GM21360 (cell line): Measurements from ENCODE around the gene AQP5.
"Not testable (repeated sequence)": the region's sequence is repeated elsewhere in the genome, so short reads cannot be mapped to it uniquely, and the experiment has no call there.

ENCODE experiments used
- ATAC-seq: cut with Tn5 transposase; IDR thresholded peaks from one replicate; pipeline ENCODE4 v1.9.1; 2021; ENCODE audit warnings: mild to moderate bottlenecking, moderate library complexity; ENCODE audit not compliant: unreplicated experiment

The AQP5 gene

DNA sequence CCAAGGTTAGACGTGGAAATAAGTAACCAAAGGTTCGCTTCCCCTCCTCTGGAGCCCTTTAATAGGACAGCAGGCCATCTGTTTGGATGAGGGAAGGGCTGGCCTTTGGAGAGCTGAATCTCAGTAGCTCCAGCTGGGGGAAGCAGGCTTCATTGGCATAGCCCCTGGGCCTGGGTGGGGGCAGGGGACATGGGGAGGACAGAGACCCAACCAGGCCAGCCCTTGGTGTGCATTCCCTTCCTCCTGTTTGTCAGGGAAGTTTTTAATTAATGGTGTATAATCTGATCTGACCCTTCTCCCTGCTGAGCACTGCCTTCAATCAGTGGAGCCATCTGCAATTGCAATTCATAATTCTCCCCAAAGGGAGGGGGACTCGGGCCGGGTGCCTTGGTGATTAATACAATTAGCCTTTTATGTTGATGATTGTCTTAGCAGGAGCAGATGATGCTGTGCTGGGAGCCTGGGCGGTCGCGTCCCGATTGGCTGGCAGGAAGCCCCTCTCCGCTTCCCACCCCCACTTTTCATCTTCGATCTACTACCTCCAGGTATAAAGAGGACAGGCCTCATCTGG, 17.4 kb downstream of the AQP5 start:
- no peak for ATAC-seq

DNA sequence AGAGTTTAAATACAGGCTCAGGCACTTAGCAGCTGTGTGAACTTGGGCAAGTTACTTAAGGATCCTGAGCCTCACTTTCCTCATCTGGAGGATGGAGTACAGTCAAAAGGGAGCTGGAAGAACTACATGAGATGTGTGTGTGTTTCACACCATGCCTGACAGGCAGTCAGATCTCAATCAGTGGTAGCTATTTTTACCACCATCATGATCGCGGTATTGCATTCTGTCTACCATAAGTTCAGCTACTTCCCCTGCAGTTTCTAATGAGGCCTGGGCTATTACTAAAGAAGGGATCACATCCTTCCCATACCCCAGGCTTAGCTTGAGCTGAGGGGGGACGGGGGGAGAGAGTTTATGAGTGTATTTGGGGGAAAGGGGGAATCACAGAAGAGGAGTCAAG, 18.1 kb downstream of the AQP5 start:
- ATAC-seq = no peak

DNA sequence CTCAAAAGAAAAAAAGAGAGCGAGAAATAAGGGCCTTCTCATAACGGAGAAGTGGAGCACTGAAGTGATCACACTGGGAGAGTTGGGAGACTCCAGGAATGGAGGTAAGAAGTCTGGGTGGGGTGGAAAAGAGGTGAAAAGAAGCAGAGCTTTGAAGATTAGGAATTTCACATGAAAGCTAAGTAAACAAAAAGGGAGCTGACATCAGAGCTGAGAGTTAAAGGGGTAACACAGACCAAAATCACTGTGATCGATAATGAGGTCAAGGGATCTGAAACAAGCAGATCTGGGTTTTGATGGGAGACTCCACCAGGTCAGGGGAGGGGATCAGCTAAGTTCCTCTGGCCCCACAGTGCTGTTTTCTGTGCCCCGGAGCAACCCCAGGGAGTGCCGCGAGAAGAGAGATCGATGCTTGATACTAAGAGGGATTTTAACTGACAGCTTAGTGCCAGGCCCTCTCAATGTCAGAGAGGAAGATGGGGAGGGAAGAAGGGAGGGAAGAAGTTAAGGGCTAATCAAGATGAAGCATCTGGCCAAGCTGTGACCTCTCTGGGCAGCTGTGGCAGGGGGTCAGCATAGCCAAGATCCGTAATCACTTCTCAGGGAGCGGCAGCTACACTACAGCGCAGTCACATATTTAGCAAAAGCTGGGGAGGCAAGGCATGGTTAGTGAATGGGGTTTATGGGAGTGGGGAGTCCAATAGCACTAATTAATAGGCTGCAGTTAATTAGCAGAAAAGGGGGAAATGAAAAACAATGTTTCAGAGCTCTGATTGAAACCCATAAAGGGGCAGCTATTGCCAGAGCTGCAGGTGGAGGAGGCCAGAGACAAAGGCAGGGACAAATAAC, 19.1 kb downstream of the AQP5 start:
- ATAC-seq = no peak

DNA sequence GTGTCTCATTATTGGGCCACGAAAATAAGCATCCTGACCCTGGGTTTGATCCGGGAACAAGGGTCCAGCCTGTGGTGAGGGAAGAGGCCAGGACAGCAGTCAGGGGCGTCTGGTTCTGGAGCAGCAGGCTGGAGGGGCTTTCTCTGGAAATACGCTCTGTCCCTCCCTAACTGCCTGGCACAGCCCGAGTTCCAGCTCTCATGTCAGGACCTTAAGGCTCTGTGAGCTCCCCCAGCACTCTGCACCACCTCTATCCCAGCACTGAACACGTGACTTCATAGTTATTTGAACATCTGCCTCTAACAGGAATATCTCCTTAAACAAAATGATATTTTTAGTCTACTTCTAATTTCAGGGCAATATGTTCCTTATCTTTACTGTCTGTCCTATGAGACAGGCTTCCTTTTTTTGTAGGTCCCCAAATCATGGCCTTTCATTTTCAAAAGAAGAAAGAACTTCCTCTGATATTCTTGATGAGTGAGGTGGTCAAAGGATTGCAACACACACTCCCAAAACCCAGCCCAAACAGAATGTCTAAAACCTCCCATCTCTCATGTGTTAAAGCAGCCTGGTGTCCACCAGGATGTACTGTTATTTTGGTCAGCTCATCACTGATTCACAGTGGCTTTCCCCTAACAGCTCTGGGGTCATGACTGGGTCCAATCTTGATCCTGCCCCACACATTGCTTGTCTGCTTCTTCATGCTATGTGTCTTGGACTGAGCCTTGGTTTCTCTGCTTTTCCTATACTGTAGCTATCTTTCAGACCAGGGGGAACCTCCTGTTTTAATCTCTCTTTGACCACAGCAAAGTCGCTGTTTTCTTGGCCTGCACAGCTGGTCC, 20.8 kb downstream of the AQP5 start:
- no peak for ATAC-seq

DNA sequence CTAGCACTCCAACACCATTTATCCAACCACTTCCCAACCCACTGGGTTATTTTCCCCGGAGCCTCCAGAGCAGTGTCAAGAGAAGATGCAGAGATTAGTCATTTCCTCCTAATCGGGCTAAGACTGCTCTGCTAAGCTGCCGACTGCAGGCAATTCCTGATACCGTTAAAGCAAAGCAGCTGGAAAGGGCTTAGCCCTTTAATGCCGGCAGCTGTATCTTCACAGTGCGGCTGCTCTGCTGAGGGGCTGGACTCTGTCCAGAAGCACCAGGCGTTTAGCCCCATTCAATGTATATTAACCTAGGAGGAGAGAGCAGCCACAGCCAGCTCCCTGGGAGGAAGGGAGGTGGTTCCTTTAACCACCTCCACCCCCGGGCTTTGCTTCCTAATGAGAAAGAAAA, 22.2 kb downstream of the AQP5 start:
- ATAC-seq = no peak

DNA sequence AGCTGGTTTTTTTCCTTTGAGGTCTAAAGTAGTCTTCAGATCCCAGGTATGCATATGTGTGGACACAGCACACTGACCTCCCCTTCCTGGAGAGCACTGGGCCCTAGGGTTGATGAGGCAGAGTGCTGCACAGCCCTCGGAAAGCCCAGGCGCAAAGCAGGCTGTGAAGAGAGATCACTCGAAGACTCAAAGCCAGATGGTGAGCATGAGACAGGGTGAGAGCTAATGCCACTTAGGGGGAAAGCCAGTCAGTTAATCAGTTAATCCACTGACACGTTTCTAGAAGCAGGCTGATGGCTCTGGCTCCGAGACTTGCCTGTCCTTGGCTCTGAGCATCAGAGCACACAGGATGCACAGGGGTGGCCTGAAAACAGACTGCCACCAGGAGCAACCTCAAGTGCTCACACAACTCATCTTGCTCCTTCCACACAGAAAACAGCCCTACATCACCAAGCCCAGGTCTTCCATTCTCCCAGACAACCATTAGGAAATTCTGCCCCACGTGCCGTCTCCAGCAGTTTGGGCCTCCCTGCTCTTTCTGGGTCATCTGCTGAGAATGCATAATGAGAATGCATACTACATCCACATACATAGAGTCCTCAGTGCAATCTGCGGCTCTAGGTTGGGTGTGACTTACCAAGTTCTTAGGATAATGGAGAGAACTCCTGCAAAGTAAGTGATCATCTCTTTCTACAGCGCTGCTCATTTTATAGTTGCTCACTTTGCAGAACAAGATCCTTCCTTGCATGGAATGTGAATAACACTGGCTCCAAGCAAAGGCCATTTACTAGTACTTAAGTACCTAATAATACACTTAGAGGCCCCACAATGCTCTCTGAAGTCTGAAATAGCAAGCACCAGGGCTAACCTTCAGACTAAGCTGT, 23.0 kb downstream of the AQP5 start:
- no peak for ATAC-seq

DNA sequence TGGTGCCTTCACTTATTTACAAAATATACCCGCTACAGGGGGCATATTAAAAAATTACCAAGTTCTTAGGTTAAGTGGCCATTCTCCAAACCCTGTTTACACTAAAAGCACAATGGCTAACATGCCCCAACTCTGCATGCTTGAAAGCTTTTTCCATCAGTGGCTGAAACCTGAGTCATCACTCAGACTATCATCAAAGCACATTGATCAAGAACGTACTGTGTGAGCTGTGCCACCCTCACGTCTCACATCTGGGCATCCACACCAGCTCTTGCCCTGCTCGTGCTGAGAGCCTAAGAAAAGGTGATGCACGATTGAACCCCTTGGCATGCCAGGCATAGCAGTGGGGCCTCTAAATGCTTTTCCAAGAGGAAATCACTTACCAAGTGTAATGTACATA, 24.3 kb downstream of the AQP5 start:
- ATAC-seq = no peak

DNA sequence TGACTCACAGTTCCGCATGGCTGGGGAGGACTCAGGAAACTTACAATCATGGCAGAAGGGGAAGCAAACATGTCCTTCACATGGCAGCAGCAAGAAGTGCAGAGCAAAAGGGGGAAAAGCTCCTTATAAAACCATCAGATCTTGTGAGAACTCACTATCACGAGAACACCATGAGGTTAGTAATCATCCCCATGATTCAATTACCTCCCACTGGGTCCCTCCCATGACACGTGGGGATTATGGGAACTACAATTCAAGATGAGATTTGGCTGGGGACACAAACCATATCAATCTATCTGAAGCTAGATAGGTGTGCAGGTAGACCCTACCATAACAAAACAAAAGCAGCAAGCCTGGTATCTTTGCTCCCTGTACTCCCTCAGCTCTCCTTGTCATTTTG, 24.8 kb downstream of the AQP5 start:
- not testable (repeated sequence) for ATAC-seq

DNA sequence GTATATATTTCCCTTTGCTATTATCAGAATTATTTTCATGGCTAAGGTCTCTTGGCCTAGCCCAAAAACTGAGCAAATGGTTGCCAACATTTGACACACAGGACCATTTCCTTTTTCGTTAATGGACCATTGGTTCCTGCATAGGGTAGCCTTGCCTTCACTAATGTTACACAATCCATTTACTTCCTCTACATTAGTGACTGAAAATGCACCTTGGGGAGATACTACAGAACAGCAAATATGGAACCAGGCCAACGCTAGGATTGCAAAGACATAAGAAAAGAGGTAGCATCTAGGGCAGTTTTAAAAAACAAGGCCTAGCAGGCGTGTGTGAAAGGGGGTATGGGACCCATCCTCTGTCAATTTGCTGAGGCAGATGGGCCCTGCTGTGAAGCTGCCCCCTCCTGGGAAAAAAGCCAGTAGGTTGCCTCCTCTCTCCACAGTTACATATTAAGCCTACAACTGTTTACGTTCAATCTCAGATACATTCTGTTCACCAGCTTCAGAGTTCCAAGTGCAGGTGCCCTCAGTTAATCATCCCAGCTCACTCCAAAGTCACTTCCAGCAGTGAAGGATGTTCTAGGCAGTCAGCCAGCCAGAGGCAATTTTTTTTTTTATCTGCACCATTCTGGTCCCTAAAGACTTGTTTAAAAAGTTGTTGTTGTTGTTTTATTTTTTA, 26.1 kb downstream of the AQP5 start:
- ATAC-seq = no peak

DNA sequence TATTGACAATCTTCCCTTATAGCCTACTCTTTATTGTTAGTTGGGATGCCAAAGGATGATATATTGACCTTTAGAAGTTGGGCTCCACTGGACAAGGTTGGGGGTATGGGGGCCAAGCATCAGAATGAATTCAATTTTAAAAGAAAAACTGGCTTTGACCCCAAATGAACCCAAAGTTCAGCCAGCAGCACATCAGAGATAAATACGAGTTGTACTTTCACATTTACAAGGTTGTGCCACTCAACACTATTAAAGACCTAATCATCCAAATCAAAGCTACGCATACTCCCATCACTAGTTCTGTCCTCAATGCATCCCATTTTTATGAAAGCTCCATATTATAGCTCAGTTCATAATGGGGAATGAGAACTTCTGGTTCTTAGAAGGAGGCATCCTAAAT, 27.7 kb downstream of the AQP5 start:
- ATAC-seq = not testable (repeated sequence)

DNA sequence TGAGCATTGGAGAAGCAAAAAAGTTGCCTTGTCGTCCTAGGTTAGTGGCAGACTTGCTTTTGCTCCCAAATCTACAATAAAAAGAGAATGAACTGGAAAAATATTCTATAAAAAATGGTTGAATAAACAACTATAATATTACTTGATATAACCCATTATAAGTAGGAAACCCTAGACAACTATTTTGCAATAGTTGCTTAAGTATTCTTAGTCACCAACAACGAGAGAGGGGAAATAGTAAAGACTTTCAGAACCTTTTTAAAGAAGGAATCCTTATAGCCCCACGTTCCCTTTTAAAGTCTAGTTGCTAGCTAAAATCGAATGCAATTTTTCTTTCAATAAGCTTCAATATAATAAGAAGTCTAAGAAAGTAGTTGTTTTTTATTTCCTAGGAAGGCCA, 28.6 kb downstream of the AQP5 start:
- no peak for ATAC-seq

DNA sequence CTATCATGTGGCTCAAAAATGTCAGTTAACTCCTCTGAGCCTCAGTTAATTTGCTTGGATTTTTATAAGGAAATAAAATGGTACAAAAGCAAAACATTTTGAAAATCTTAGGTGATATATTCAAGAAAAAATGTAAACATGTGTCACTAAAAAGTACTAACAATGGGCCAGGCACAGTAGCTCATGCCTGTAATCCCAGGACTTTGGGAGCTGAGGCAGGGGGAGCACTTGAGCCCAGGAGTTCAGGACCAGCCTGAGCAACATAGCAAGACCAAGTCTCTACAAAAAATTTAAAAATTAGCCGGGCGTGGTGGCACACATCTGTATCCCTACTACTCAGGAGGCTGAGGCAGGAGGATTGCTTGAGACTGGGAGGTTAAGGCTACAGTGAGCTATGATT, 36.8 kb downstream of the AQP5 start:
- ATAC-seq = no peak

DNA sequence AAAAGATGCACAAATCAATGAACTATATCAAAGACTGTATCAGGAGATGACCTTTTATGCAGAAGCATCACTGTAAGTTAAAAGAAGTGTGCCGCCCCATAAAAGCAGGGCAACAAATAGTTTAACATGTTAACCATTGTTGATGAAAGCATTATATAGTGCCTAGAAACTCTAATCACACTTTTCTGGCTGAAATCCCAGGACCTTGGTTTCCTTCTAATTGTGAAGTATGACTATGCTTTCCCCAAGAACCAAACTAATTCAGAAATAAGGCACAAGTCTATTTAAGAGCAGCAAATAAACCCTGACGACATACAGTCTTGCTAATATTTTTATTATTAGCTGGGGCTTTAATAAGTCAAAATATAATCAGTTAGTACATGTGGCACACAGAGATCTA, 41.9 kb downstream of the AQP5 start:
- ATAC-seq = no peak

DNA sequence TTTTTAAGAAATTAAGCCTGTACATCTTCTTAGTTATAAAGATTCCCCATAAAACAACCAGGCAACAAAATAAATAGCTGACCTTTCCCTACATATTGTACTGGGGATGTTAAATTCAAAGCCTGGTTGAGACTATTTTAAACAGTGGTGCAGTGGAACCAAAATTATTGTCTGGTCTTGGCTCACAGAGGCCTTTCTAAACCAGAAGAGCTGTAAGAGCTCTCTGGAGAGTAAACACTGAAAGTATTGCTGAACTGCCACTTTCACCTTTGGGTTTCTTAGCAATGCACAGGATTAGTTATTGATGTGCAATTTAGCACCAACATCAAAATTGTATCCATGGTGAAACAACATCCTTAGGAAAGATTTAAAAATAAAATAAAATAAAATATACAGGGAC, 43.0 kb downstream of the AQP5 start:
- no peak for ATAC-seq

DNA sequence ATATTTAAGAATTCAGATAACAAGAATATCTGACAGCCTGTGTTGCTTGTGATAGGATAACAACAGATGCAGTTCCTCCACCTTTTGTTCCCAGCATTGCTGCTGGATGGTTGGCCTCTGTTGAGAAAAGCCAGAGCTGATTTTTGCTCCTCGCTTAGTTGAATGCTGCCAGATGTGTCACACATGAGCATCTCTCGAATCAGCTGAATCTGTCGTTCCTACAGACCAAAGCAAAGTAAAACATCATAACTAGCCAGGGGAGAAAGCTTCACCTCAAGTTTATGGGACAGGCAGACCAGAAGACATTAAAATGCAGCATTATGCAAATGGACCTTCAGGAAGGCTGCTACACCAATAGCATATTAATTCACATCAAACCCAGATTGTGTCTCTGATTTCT, 43.5 kb downstream of the AQP5 start:
- no peak for ATAC-seq

DNA sequence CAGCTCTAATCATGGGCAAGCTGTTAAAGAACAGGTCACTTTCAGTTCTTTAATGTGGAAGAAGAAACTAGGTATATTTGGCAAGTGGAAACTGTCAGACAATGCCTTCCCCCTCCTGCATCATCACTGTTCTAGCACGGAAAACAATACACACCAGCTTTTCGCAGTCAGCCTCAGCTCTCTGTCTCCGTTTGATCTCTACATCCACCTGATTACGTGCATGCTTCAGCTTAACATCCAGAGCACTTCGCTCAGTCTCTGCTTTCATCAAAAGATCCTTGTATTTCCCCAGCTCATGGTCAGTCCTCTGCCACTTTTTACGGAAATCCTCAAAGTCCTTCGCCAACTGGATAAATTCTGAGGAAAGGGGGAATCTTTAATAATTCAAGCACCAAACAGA, 44.6 kb downstream of the AQP5 start:
- ATAC-seq = no peak

DNA sequence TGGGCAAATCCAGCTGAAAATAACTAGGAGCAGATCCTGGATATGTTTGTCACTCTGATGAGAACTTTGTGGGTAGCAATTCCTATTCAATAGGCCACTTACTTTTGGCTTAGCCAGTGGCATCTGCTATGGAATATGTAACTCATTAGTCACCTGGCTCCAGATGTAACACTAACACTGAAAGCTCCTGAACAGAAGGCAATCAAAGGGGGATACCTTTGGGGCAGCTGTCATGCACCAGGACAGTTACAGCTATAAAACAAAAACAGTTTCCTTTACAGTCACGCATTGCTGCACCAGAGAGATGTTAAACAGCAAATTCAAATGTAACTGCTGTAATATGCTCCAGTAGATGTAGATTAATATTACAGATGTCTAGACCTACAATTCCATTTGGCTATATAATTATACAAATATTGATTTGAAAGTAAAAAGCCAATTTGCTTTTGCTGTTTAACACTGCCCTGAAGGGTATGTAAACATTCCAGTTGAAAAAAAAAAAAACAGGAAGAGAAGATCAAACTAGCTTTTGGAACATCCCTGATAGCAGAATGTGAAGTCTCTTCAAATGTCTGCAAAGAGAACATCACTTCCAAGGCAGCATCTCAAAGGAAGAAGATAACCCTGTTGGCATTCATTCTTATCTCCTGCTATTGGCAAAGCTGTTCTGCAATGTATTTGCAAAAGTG, 45.2 kb downstream of the AQP5 start:
- ATAC-seq = no peak

DNA sequence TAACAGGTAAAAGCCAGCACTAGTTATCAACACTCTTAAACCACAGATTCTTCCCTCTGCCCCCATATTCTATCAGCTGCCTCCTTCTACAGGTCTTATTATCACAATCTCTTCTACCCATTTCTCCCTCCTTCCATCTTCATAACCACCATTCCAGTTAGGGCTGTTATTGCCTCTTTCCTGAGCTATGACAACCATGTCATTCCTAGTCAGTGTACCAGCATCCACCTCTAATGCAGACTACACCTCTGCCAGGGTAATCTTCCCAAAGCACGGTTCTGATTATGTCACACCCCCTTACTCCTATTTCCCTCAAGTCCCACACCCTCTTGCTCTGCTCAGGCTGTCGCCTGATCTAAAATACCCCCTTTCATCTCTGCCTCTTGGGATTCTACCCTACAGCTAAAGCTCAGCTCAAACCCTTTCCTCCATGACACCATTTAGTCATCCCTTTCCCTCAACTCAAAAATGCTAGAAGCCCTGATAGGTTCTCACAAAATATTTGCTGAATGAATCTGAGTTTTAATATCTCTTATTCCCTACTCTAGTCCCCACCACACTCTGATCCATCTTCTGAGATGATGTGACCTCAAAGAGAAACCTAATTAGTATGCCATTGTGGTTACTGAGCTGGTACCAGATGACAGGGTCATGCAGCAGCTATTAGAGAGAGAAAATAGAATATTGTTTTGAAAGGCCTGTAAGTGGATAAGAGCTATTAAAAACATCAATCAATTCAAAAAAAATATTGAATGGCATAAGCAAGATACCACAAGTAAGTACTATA, 51.9 kb downstream of the AQP5 start:
- ATAC-seq = no peak

DNA sequence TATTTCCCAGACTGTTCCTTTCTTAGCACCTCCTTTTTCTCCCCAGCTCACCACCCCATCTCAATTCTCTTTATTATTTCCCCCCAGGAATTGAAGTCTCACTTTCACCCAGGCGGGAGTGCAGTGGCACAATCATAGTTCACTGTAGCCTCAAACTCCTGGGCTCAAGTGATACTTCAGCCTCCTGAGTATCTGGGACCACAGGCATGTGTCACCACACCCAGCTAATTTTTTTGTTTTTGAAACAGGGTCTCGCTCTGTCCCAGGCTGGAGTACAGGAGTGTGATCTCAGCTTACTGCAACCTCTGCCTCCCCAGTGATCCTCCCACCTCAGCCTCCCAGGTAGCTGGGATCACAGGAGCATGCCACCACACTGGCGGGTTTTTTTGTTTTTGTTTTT, 52.7 kb downstream of the AQP5 start:
- no peak for ATAC-seq
